ENCODE data around the gene GBP1. TPM values are rescaled to one million over a fixed set of nuclear protein-coding genes. Genes with fewer than 3 reads are reported as not detected.

GBP1 gene
- total RNA-seq, 3 donors from 2014 or later: 12.9 to 39.0 (median 25.5) TPM

GRCh38 chr1:89044970-89045721, 19.9 kb downstream of the GBP1 start:
- Histone ChIP-seq H3K4me3 (no peak overlapping the region), H3K36me3 (ENCODE audit: low read depth) (no peaks in the 10 kb centered on the region), H3K9me3 (peaks cover 4% of the 10 kb centered on the region), H3K4me1 (ENCODE audit: low read depth) (peaks cover 19% of the 10 kb centered on the region)
- ATAC-seq (peak; percentile 95), DNase-seq (peak in 1 of 3 donors; percentile 71)
- no peak for TF ChIP-seq CTCF (IDR thresholded peaks at IDR 0.05)
- intact Hi-C loops (cut with DNase I, micrococcal nuclease): no loop called here

- H3K4me3 ChIP-seq: no peak overlapping the region
- ATAC-seq: no peak
- TF ChIP-seq CTCF (IDR thresholded peaks at IDR 0.05): no peak
These were observed 21.1 kb downstream of the GBP1 start for GRCh38 chr1:89043940-89044339.

GRCh38 chr1:89042491-89042890, 22.5 kb downstream of the GBP1 start:
- TF ChIP-seq CTCF (IDR thresholded peaks at IDR 0.05): no peak
- Histone ChIP-seq H3K9me3 (peaks cover 4% of the 10 kb centered on the region), H3K36me3 (ENCODE audit: low read depth) (no peaks in the 10 kb centered on the region), H3K4me3 (no peak overlapping the region), H3K4me1 (ENCODE audit: low read depth) (peaks cover 19% of the 10 kb centered on the region)
- intact Hi-C loops (cut with DNase I, micrococcal nuclease): no loop called here
- ATAC-seq: no peak
- no peak for DNase-seq

More at GRCh38 chr1:89043940-89044339, 21.1 kb downstream of the GBP1 start:
- intact Hi-C loops (cut with DNase I, micrococcal nuclease): no loop called here
- Histone ChIP-seq H3K4me1 (ENCODE audit: low read depth) (peaks cover 19% of the 10 kb centered on the region), H3K9me3 (peaks cover 4% of the 10 kb centered on the region), H3K36me3 (ENCODE audit: low read depth) (no peaks in the 10 kb centered on the region)
- no peak for DNase-seq

GRCh38 chr1:89041721-89042120, 23.3 kb downstream of the GBP1 start:
- H3K4me1 ChIP-seq (ENCODE audit: low read depth): peaks cover 16% of the 10 kb centered on the region
- peaks cover 4% of the 10 kb centered on the region for H3K9me3 ChIP-seq
- no peak overlapping the region for H3K4me3 ChIP-seq
- ATAC-seq: no peak
- DNase-seq: no peak
- no peaks in the 10 kb centered on the region for H3K36me3 ChIP-seq (ENCODE audit: low read depth)
- intact Hi-C loops (cut with DNase I, micrococcal nuclease): no loop called here
- TF ChIP-seq CTCF (IDR thresholded peaks at IDR 0.05): no peak

GRCh38 chr1:89041119-89041641, 23.8 kb downstream of the GBP1 start:
- intact Hi-C loops (cut with DNase I, micrococcal nuclease): no loop called here
- Histone ChIP-seq H3K36me3 (ENCODE audit: low read depth) (no peaks in the 10 kb centered on the region), H3K4me1 (ENCODE audit: low read depth) (peaks cover 16% of the 10 kb centered on the region), H3K9me3 (peaks cover 4% of the 10 kb centered on the region), H3K4me3 (no peak overlapping the region)
- no peak for TF ChIP-seq CTCF (IDR thresholded peaks at IDR 0.05)
- DNase-seq: no peak
- ATAC-seq: no peak

Measured in mucosa of descending colon (tissue), 3 donors.